ENCODE data around the gene CNPY2.
A peak's percentile ranks its signal among the peaks of the same experiment; 100 is the strongest.

The CNPY2 gene

GRCh38 chr12:56334490-56334793 is 18.7 kb upstream of the CNPY2 start:
- H3K27ac ChIP-seq = peak overlapping the region; percentile 94
- no peak for DNase-seq
- TF ChIP-seq CTCF (IDR thresholded peaks at IDR 0.05; ENCODE audit: low read depth, low read length) = no peak

GRCh38 chr12:56333679-56334489 is 18.1 kb upstream of the CNPY2 start, which contains the start of gene PAN2:
Gene PAN2 (minus strand): TSS chr12:56334000. CDS start chr12:56333094, 906 bp downstream.
- no peaks in the 10 kb centered on the region for H3K27me3 ChIP-seq (ENCODE audit: insufficient read depth, low read depth, severe bottlenecking)
- no peaks in the 10 kb centered on the region for H3K9me3 ChIP-seq (ENCODE audit: severe bottlenecking)
- H3K4me3 ChIP-seq (ENCODE audit: low read depth, low read length) = peak within 1 kb of the TSS; percentile 68
- peak; percentile 96 for DNase-seq
- H3K27ac ChIP-seq = peak within 1 kb of the TSS; percentile 94
- peak; percentile 72 for TF ChIP-seq CTCF (IDR thresholded peaks at IDR 0.05; ENCODE audit: low read depth, low read length)
- no peaks in the 10 kb centered on the region for H3K36me3 ChIP-seq

More at GRCh38 chr12:56334490-56334793, 18.7 kb upstream of the CNPY2 start:
- Histone ChIP-seq H3K27me3 (ENCODE audit: insufficient read depth, low read depth, severe bottlenecking) (no peaks in the 10 kb centered on the region), H3K9me3 (ENCODE audit: severe bottlenecking) (no peaks in the 10 kb centered on the region), H3K36me3 (no peaks in the 10 kb centered on the region), H3K4me3 (ENCODE audit: low read depth, low read length) (peak overlapping the region; percentile 68)

- TF ChIP-seq CTCF (IDR thresholded peaks at IDR 0.05; ENCODE audit: low read depth, low read length) = no peak
- peak; percentile 18 for DNase-seq
- H3K27ac ChIP-seq = peak overlapping the region; percentile 94
- no peaks in the 10 kb centered on the region for H3K36me3 ChIP-seq
- peak overlapping the region; percentile 68 for H3K4me3 ChIP-seq (ENCODE audit: low read depth, low read length)
- H3K27me3 ChIP-seq (ENCODE audit: insufficient read depth, low read depth, severe bottlenecking) = no peaks in the 10 kb centered on the region
- no peaks in the 10 kb centered on the region for H3K9me3 ChIP-seq (ENCODE audit: severe bottlenecking)
Observed at GRCh38 chr12:56333197-56333678, 17.4 kb upstream of the CNPY2 start.

GRCh38 chr12:56332512-56333196 is 16.9 kb upstream of the CNPY2 start:
- no peak for TF ChIP-seq CTCF (IDR thresholded peaks at IDR 0.05; ENCODE audit: low read depth, low read length)
- H3K36me3 ChIP-seq = no peaks in the 10 kb centered on the region; the same call in 1 of the 2 replicates
- no peak for DNase-seq
- no peaks in the 10 kb centered on the region for H3K27me3 ChIP-seq (ENCODE audit: insufficient read depth, low read depth, severe bottlenecking)
- peak overlapping the region; percentile 68 for H3K4me3 ChIP-seq (ENCODE audit: low read depth, low read length)
- no peaks in the 10 kb centered on the region for H3K9me3 ChIP-seq (ENCODE audit: severe bottlenecking)
- H3K27ac ChIP-seq = peak overlapping the region; percentile 94

DNA sequence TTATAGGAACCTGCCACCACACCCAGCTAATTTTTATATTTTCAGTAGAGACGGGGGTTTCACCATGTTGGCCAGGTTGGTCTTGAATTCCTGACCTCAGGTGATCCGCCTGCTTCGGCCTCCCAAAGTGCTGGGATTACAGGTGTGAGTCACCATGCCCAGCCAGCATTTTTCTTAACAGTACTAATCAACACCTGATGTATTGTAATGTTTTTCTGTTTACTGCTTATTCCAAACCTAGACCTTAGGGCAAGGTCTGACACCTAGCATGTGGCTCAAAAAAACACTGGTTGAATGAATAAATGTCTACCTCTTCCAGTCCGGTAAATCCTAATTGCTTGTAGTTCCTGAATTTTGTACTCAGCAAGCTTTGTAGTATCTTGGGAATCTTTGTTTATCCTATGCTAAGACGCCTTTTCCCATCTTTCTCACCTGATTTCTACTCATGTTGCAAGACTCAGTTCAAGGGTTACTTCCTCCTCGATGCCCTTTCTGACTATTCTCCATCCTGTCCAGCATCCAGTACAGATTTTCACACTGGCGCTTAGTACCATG is 15.2 kb upstream of the CNPY2 start:
- TF ChIP-seq CTCF (IDR thresholded peaks at IDR 0.05; ENCODE audit: low read depth, low read length) = no peak
- no peak for DNase-seq
- H3K36me3 ChIP-seq = peaks cover 13% of the 10 kb centered on the region
- no peak overlapping the region for H3K27ac ChIP-seq
- H3K9me3 ChIP-seq (ENCODE audit: severe bottlenecking) = no peaks in the 10 kb centered on the region
- H3K27me3 ChIP-seq (ENCODE audit: insufficient read depth, low read depth, severe bottlenecking) = no peaks in the 10 kb centered on the region
- no peak overlapping the region for H3K4me3 ChIP-seq (ENCODE audit: low read depth, low read length)

Measured in WERI-Rb-1 (cell line).